K562 (cell line): ENCODE results near the gene WDR18. TPM values are rescaled to one million over a fixed set of nuclear protein-coding genes. Genes with fewer than 3 reads are reported as not detected.

ENCODE experiments used
- ATF7 ChIP-seq: fragments of 450-650 bp; IDR thresholded peaks from 2 replicates; pipeline ENCODE4 v1.7.1; 2014; ENCODE audit warnings: mild to moderate bottlenecking, moderate library complexity
- E2F3 ChIP-seq: fragments of 250-450 bp; sonication (Bioruptor Pico); IDR thresholded peaks from 2 replicates; pipeline ENCODE4 v1.4.0; 2020; ENCODE audit warnings: mild to moderate bottlenecking
- EGR1 ChIP-seq: fragments of 450-650 bp; conservative IDR thresholded peaks from 2 replicates; pipeline ENCODE4 v1.6.1; 2017; ENCODE audit warnings: mild to moderate bottlenecking
- ELF2 ChIP-seq: fragments of 250-450 bp; sonication (Bioruptor Pico); IDR thresholded peaks from 2 replicates; pipeline ENCODE4 v1.5.0; 2021; ENCODE audit warnings: mild to moderate bottlenecking
- ETS1 ChIP-seq: conservative IDR thresholded peaks from 2 replicates; pipeline ENCODE4 v1.6.1; 2011; ENCODE audit warnings: low read depth, mild to moderate bottlenecking, low read length; ENCODE audit not compliant: control insufficient read depth
- HIVEP1 ChIP-seq: fragments of 250-450 bp; sonication (Bioruptor Pico); IDR thresholded peaks from 2 replicates; pipeline ENCODE4 v1.4.0; 2020; ENCODE audit warnings: mild to moderate bottlenecking
- KDM2B ChIP-seq: fragments of 250-450 bp; sonication (Bioruptor Pico); IDR thresholded peaks from 2 replicates; pipeline ENCODE4 v1.8.0; 2021; ENCODE audit warnings: mild to moderate bottlenecking, moderate library complexity
- MAFK ChIP-seq: IDR thresholded peaks from 2 replicates; pipeline ENCODE4 v1.6.1; 2011; ENCODE audit warnings: low read length, improper control_type of control experiment
- MYBL2 ChIP-seq, 2 experiments: fragments of 450-650 bp in 1 of 2; sonication (generic) in 1 of 2; formaldehyde crosslinking in 1 of 2; IDR thresholded peaks; 2 replicates each; pipeline versions ENCODE4 v1.6.1 to v1.8.1; 2017 to 2022; ENCODE audit warnings: borderline replicate concordance in 1 of 2, inconsistent platforms in 1 of 2, low read depth in 1 of 2, mild to moderate bottlenecking in 1 of 2, missing genetic modification reagents in 1 of 2, moderate library complexity in 1 of 2
- NCOR1 ChIP-seq: fragments of 450-650 bp; IDR thresholded peaks from 2 replicates; pipeline ENCODE4 v1.6.1; 2016; ENCODE audit warnings: mild to moderate bottlenecking, moderate library complexity
- NR4A1 ChIP-seq, 2 experiments: fragments of 250-450 bp in 1 of 2; fragments of 450-650 bp in 1 of 2; sonication (Bioruptor Pico) in 1 of 2; IDR thresholded peaks; 2 replicates each; pipeline versions ENCODE4 v1.4.0 to v1.6.1; 2016 to 2020; ENCODE audit warnings: mild to moderate bottlenecking in 2 of 2, missing compliant biosample characterization in 1 of 2, missing genetic modification characterization in 1 of 2, moderate library complexity in 1 of 2
- POLR2G ChIP-seq: fragments of 200-400 bp; formaldehyde crosslinking; IDR thresholded peaks from 2 replicates; pipeline ENCODE4 v1.6.1; 2017; ENCODE audit warnings: low read depth, mild to moderate bottlenecking, antibody characterized with exemption, low read length, moderate library complexity
- PURB ChIP-seq: sonication (generic); formaldehyde crosslinking; IDR thresholded peaks from 2 replicates; pipeline ENCODE4 v1.9.0; 2021; ENCODE audit warnings: low read depth, mild to moderate bottlenecking, missing genetic modification reagents
- SMAD4 ChIP-seq: fragments of 250-450 bp; sonication (Bioruptor Pico); conservative IDR thresholded peaks from 2 replicates; pipeline ENCODE4 v1.8.0; 2021; ENCODE audit warnings: inconsistent platforms, mild to moderate bottlenecking, moderate library complexity
- SMARCB1 ChIP-seq: IDR thresholded peaks from 2 replicates; pipeline ENCODE4 v1.6.1; 2011; ENCODE audit warnings: improper control_type of control experiment, low read depth; ENCODE audit not compliant: insufficient read length
- STAT5B ChIP-seq: fragments of 250-450 bp; sonication (Bioruptor Pico); IDR thresholded peaks from 2 replicates; pipeline ENCODE4 v1.8.0; 2021; ENCODE audit warnings: mild to moderate bottlenecking, inconsistent platforms
- TAL1 ChIP-seq: fragments of 450-650 bp; IDR thresholded peaks from 2 replicates; pipeline ENCODE4 v1.6.1; 2016; ENCODE audit warnings: mild to moderate bottlenecking
- TFAM ChIP-seq: fragments of 250-450 bp; sonication (Bioruptor Pico); conservative IDR thresholded peaks from 2 replicates; pipeline ENCODE4 v1.5.0; 2021; ENCODE audit warnings: mild to moderate bottlenecking, moderate library complexity
- TGIF2 ChIP-seq: sonication (generic); formaldehyde crosslinking; IDR thresholded peaks from 2 replicates; pipeline ENCODE4 v1.8.1; 2022; ENCODE audit warnings: mild to moderate bottlenecking, missing genetic modification reagents, moderate library complexity
- THRA ChIP-seq: fragments of 450-650 bp; IDR thresholded peaks from 2 replicates; pipeline ENCODE4 v1.6.1; 2017; ENCODE audit warnings: mild to moderate bottlenecking, moderate library complexity
- ZFPM2 ChIP-seq: fragments of 250-450 bp; sonication (Bioruptor Pico); IDR thresholded peaks from 2 replicates; pipeline ENCODE4 v1.5.1; 2022; ENCODE audit warnings: mild to moderate bottlenecking
- ZNF134 ChIP-seq: fragments of 250-450 bp; sonication (Bioruptor Pico); conservative IDR thresholded peaks from 2 replicates; pipeline ENCODE4 v1.4.0; 2020
- ZNF165 ChIP-seq: fragments of 250-450 bp; sonication (Bioruptor Pico); IDR thresholded peaks from 2 replicates; pipeline ENCODE4 v1.4.0; 2020; ENCODE audit warnings: borderline replicate concordance
- ZNF175 ChIP-seq: fragments of 200-800 bp; sonication (Bioruptor generic); IDR thresholded peaks from 2 replicates; pipeline ENCODE4 v1.6.1; 2016; ENCODE audit warnings: low read depth, mild to moderate bottlenecking, missing genetic modification characterization, missing compliant biosample characterization
- ZNF778 ChIP-seq: fragments of 450-650 bp; formaldehyde crosslinking; IDR thresholded peaks from 2 replicates; pipeline ENCODE4 v1.4.0; 2020; ENCODE audit warnings: mild to moderate bottlenecking, moderate library complexity
- polyA plus RNA-seq, 8 experiments: library from polyadenylated mRNA; depleted of rRNA in 4 of 8; stranded (reverse) in 5 of 8; unstranded in 3 of 8; fragments of >200 nt; fragmentation: Nextera tagmentation in 2 of 8; fragmentation: Illumina TruSeq in 1 of 8; extraction: Ambion mirVana in 2 of 8; extraction: Trizol in 1 of 8; gene quantifications; 2 replicates each; pipeline versions ENCODE4 v1.2.1 to v1.2.3, GENCODE V29; 2011 to 2014; ENCODE audit warnings: inconsistent platforms in 1 of 8, missing spikeins in 1 of 8
- total RNA-seq, 7 experiments: library from RNA; depleted of rRNA in 6 of 7; stranded (reverse); fragments of >200 nt in 6 of 7; fragmentation: Illumina TruSeq in 2 of 7; extraction: Trizol in 2 of 7; gene quantifications; 2 replicates each; pipeline versions ENCODE4 v1.2.1 to v1.2.3, GENCODE V29; 2011 to 2021; ENCODE audit warnings: low replicate concordance in 1 of 7
- TF ChIP-seq, protein P1 (sequence below): fragments of 450-650 bp; IDR thresholded peaks from 2 replicates; pipeline ENCODE4 v1.6.1; 2016; ENCODE audit warnings: antibody characterized with exemption

Gene WDR18
- total and polyA plus RNA-seq, 9 of the 15 experiments (the other 6 are each of a cell fraction or from before 2014, with no cell fraction given), result 0.65 to 181 (median 30.1) TPM

DNA sequence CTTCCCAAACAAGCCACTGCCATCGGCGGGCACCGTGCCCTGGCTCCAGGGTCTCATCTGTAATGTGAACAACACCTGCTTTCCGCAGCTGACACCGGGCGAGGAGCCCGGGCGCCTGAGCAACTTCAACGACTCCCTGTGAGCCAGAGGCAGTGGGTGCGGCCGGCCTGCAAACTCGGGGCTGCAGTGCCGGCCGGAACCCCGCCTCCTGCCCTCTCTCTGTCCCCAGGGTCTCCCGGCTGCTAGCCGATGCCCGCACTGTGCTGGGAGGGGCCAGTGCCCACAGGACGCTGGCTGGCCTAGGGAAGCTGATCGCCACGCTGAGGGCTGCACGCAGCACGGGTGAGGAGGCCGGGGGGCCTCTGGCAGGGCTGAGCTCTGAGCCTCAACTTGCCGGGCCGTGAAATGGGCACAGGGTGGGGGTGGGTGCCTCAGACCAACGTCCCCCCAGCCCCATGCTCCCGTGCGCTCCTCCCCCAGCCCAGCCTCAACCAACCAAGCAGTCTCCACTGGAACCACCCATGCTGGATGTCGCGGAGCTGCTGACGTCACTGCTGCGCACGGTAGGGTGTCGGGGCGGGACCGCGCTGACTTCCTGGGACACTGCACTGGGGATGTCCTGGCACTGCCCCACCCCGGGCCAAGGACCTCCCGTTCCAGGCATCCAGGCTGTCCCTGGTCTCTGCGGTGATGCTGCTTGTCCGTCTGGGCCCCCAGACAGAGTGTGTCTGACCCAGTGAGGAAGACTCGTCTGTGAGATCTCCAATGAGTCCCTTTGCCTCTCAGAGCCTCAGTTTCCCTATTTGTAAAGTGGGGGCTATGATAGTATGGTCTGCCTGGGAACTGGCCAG lies 57.9 kb downstream of the WDR18 start (continued):
- TF ChIP-seq, protein P1, sequence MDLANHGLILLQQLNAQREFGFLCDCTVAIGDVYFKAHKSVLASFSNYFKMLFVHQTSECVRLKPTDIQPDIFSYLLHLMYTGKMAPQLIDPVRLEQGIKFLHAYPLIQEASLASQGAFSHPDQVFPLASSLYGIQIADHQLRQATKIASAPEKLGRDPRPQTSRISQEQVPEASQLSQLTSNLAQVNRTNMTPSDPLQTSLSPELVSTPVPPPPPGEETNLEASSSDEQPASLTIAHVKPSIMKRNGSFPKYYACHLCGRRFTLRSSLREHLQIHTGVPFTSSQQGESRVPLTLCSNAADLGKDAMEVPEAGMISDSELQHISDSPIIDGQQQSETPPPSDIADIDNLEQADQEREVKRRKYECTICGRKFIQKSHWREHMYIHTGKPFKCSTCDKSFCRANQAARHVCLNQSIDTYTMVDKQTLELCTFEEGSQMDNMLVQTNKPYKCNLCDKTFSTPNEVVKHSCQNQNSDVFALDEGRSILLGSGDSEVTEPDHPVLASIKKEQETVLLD, result no peak; the same call in 1 of the 2 replicates
- 0 out of 2 replicates have a peak, but pooled peaks have one; percentile 5 for TF ChIP-seq MAFK
- TF ChIP-seq ZFPM2 (CRISPR knock-in tag), result no peak
- no peak for TF ChIP-seq NR4A1 (CRISPR knock-in tag; IDR thresholded peaks at IDR 0.05)
- TF ChIP-seq NR4A1 (tag; IDR thresholded peaks at IDR 0.05), result no peak
- TF ChIP-seq ATF7, result peak; percentile 93
- 0 out of 2 replicates have a peak, but pooled peaks have one; percentile 12 for TF ChIP-seq ELF2 (CRISPR knock-in tag)
- TF ChIP-seq ZNF134 (CRISPR knock-in tag), result no peak
- TF ChIP-seq NCOR1, result no peak; the same call in 1 of the 2 replicates
- no peak for TF ChIP-seq TGIF2 (CRISPR knock-in tag)
- no peak for TF ChIP-seq KDM2B (CRISPR knock-in tag)
- TF ChIP-seq STAT5B (CRISPR knock-in tag), result no peak
- no peak for TF ChIP-seq E2F3 (CRISPR knock-in tag)
- no peak for TF ChIP-seq MYBL2 (IDR thresholded peaks at IDR 0.05; ENCODE audit: low read depth)
- no peak for TF ChIP-seq MYBL2 (CRISPR knock-in tag; IDR thresholded peaks at IDR 0.05; ENCODE audit: borderline replicate concordance)
- peak; percentile 69 for TF ChIP-seq POLR2G
- no peak for TF ChIP-seq ZNF175 (CRISPR knock-in tag)
- TF ChIP-seq TFAM (CRISPR knock-in tag), result no peak
- no peak for TF ChIP-seq ZNF778 (CRISPR knock-in tag)
- no peak for TF ChIP-seq TAL1
- no peak for TF ChIP-seq SMAD4 (CRISPR knock-in tag)
- TF ChIP-seq HIVEP1 (CRISPR knock-in tag), result no peak
- TF ChIP-seq THRA, result no peak
- TF ChIP-seq PURB (CRISPR knock-in tag), result no peak
- TF ChIP-seq ZNF165 (CRISPR knock-in tag), result no peak
- no peak for TF ChIP-seq SMARCB1
- TF ChIP-seq ETS1, result peak; percentile 69; the same call in 1 of the 2 replicates
- TF ChIP-seq EGR1, result peak; percentile 29; the same call in 1 of the 2 replicates
